ENCODE data around the gene SPAG4. TPM values are rescaled to one million over a fixed set of nuclear protein-coding genes. Genes with fewer than 3 reads are reported as not detected.
A peak's percentile ranks its signal among the peaks of the same experiment; 100 is the strongest.

The SPAG4 gene
- total RNA-seq, 1 donor from 2014 or later: 1.9 TPM

DNA sequence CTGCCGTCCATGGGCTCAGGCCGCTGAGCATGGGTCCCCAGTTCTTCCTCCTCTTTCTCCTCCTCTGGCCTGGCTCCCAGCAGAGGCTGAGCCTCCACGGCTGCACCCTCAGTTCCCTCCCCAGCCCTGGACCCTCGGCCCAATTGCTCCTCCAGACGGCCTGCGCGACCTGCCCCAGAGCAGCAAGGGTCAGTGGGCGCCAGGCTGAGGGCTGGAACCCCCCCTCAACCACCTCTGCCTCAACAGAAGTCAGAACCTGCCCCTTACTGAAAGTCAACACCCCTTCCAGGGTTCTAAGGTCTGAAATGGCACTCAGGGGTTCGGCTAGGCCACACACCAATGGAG lies 15.9 kb upstream of the SPAG4 start:
- TF ChIP-seq, protein P1, sequence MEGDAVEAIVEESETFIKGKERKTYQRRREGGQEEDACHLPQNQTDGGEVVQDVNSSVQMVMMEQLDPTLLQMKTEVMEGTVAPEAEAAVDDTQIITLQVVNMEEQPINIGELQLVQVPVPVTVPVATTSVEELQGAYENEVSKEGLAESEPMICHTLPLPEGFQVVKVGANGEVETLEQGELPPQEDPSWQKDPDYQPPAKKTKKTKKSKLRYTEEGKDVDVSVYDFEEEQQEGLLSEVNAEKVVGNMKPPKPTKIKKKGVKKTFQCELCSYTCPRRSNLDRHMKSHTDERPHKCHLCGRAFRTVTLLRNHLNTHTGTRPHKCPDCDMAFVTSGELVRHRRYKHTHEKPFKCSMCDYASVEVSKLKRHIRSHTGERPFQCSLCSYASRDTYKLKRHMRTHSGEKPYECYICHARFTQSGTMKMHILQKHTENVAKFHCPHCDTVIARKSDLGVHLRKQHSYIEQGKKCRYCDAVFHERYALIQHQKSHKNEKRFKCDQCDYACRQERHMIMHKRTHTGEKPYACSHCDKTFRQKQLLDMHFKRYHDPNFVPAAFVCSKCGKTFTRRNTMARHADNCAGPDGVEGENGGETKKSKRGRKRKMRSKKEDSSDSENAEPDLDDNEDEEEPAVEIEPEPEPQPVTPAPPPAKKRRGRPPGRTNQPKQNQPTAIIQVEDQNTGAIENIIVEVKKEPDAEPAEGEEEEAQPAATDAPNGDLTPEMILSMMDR (IDR thresholded peaks at IDR 0.05): no peak
- Mint-ChIP-seq H3K27ac (ENCODE audit: unreplicated experiment) (no peak overlapping the region), H3K4me1 (ENCODE audit: unreplicated experiment) (peaks cover 10% of the 10 kb centered on the region), H3K36me3 (ENCODE audit: unreplicated experiment) (no peaks in the 10 kb centered on the region), H3K27me3 (ENCODE audit: unreplicated experiment) (peaks cover 22% of the 10 kb centered on the region), H3K9me3 (ENCODE audit: unreplicated experiment) (no peaks in the 10 kb centered on the region), H3K4me3 (ENCODE audit: unreplicated experiment) (no peak overlapping the region)
- DNase-seq (ENCODE audit: extremely low spot score, unreplicated experiment): no peak

DNA sequence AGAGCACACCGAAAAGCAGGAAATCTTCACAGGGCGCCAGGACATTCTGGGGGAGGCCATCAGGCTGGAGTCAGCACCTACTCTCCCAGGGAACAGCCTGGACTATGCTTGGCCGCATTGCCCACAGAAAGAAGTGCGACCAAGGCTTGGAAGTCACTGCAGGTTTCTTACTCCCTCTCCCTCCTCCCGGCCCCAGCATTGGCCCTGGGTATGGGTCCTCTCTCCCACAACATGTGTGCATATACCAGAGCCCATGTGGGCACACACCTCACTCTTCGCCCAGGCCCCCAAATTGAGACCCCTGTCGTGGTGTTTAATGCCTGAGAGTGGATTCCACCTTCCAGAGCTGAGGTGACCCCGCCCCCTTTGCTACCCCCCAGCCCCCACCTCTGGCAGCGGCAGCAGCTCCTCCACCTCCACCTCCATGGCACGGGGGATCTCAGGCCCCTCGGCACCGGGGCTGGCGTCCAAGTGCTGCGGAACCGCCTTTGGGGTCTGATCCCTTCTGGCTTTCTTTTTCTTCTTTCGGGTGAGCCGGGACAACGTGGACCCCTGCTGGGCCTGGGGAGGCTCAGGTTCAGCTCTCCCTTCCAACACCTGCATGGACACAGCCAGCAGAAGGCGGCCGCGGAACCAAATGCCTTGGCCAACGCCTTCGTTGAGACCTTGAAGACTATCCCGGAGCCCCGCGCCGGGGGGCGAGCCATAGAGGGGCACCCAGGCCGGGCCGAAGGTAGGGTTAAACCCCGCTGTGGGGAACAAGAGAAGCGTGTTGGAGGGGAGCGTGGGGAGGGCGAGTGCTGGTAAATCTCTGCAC lies 15.2 kb upstream of the SPAG4 start:
- peaks cover 22% of the 10 kb centered on the region for H3K27me3 Mint-ChIP-seq (ENCODE audit: unreplicated experiment)
- no peak overlapping the region for H3K27ac Mint-ChIP-seq (ENCODE audit: unreplicated experiment)
- peaks cover 10% of the 10 kb centered on the region for H3K4me1 Mint-ChIP-seq (ENCODE audit: unreplicated experiment)
- TF ChIP-seq, protein P1 (IDR thresholded peaks at IDR 0.05): no peak
- DNase-seq (ENCODE audit: extremely low spot score, unreplicated experiment): no peak
- peak overlapping the region; percentile 72 for H3K4me3 Mint-ChIP-seq (ENCODE audit: unreplicated experiment)
- no peaks in the 10 kb centered on the region for H3K9me3 Mint-ChIP-seq (ENCODE audit: unreplicated experiment)
- H3K36me3 Mint-ChIP-seq (ENCODE audit: unreplicated experiment): no peaks in the 10 kb centered on the region

DNA sequence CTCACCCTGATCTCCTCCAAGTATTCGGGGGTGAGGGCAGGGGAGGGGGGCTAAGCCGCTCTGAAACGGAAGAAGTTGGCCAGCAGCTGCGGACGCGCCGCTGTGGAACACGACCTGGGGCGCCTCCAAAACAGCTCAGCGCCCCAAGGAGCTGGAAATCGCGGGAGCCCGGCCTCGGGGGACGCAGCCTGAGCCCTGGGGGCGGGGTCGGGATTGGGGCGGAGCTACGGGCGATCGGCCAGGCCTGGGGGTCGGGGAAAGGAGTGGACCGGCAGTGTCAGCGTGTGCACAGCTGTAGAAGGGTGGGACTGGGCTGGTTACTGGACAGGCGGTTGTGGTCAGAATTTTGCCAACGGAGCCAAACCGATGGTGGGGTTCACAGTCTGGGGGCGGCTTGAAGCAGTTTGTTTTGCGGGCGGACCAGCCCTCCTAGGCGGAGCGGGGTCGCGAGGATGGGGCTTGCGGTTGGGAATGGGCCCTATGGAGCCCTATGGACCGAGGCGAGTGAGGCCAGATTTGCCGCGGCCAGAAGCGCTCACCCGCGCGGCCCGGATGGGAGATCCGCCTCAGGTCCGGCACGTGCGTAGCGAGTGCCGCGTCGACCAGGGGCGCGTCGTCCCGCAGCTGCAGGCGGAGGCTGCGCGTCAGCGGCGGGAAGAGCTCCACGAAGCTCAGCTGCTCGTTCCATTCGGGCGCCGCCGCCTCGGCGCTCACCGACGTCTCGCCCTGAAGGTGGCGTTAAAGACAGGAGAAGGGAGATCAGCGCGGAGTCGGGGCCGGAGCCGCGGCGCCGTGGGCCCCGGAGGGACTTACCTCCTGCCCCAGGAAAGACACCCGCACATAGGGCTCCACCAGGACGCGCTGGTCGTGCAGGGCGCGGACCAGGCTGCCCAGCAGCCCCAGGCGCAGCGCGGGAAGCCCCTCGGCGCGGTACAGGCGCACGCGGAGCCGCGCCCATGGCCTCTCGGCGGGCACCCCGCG lies 14.3 kb upstream of the SPAG4 start:
- Mint-ChIP-seq H3K4me1 (ENCODE audit: unreplicated experiment) (peaks cover 10% of the 10 kb centered on the region), H3K27ac (ENCODE audit: unreplicated experiment) (no peak overlapping the region), H3K4me3 (ENCODE audit: unreplicated experiment) (peak overlapping the region; percentile 72), H3K9me3 (ENCODE audit: unreplicated experiment) (no peaks in the 10 kb centered on the region), H3K27me3 (ENCODE audit: unreplicated experiment) (peaks cover 22% of the 10 kb centered on the region), H3K36me3 (ENCODE audit: unreplicated experiment) (no peaks in the 10 kb centered on the region)
- TF ChIP-seq, protein P1 (IDR thresholded peaks at IDR 0.05): peak; percentile 57
- no peak for DNase-seq (ENCODE audit: extremely low spot score, unreplicated experiment)

DNA sequence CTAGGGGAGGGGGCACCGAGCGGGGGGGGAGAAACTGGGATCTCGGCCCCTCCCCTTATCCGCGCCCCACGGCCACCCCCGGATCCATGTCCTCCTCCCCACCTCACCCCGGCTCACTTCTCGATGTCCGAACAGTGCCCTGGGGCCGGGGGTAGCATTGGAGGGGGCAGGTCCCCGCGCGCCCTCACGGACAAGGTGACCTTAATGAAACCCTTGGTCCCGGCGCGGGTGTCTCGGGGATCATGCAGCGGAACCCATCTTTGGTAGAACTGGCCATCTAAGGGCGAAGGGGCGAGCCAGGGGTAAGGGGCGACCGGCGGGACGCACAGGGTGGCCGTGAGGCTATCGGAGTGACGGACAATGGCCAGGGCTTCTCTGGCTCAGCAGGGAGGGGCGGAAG lies 13.6 kb upstream of the SPAG4 start:
- peaks cover 10% of the 10 kb centered on the region for H3K4me1 Mint-ChIP-seq (ENCODE audit: unreplicated experiment)
- H3K9me3 Mint-ChIP-seq (ENCODE audit: unreplicated experiment): no peaks in the 10 kb centered on the region
- H3K4me3 Mint-ChIP-seq (ENCODE audit: unreplicated experiment): no peak overlapping the region
- H3K27me3 Mint-ChIP-seq (ENCODE audit: unreplicated experiment): peaks cover 15% of the 10 kb centered on the region
- H3K27ac Mint-ChIP-seq (ENCODE audit: unreplicated experiment): no peak overlapping the region
- no peak for DNase-seq (ENCODE audit: extremely low spot score, unreplicated experiment)
- TF ChIP-seq, protein P1 (IDR thresholded peaks at IDR 0.05): no peak
- no peaks in the 10 kb centered on the region for H3K36me3 Mint-ChIP-seq (ENCODE audit: unreplicated experiment)

Measured in osteocyte (in vitro differentiated cells).